Ammon's horn (tissue), 1 donor: ENCODE results near the gene TGDS.

Source experiments
- DNase-seq: peaks from one replicate; pipeline ENCODE4 v3.0.0-alpha.2; 2016; ENCODE audit warnings: low spot score

TGDS gene

GRCh38 chr13:94599877-94600276 lies 3.9 kb upstream of the TGDS start:
- DNase-seq, result no peak

GRCh38 chr13:94598281-94598680 lies 2.3 kb upstream of the TGDS start:
- no peak for DNase-seq

GRCh38 chr13:94596575-94596971 lies 621 bp upstream of the TGDS start:
- DNase-seq, result no peak

GRCh38 chr13:94595001-94595949 lies 677 bp downstream of the TGDS start:
- DNase-seq, result peak; percentile 19

- DNase-seq, result no peak
These were observed 5.2 kb downstream of the TGDS start for GRCh38 chr13:94590744-94591143.

- DNase-seq, result no peak
These were observed 7.4 kb downstream of the TGDS start for GRCh38 chr13:94588541-94588940.

- no peak for DNase-seq
These were observed 9.6 kb downstream of the TGDS start for GRCh38 chr13:94586371-94586770.

- DNase-seq, result no peak
These were observed 10.3 kb downstream of the TGDS start for GRCh38 chr13:94585543-94586101.

- no peak for DNase-seq
These were observed 12.0 kb downstream of the TGDS start for GRCh38 chr13:94583926-94584325.

GRCh38 chr13:94579063-94579462 lies 16.9 kb downstream of the TGDS start:
- no peak for DNase-seq

GRCh38 chr13:94569615-94570014 lies 26.3 kb downstream of the TGDS start:
- DNase-seq, result no peak

- no peak for DNase-seq
These were observed 27.5 kb downstream of the TGDS start for GRCh38 chr13:94568443-94568842.

GRCh38 chr13:94567581-94567980 lies 28.4 kb downstream of the TGDS start:
- DNase-seq, result no peak

GRCh38 chr13:94561126-94561525 lies 34.8 kb downstream of the TGDS start:
- DNase-seq, result no peak

GRCh38 chr13:94560116-94560515 lies 35.8 kb downstream of the TGDS start:
- DNase-seq, result no peak

- DNase-seq, result no peak
These were observed 36.6 kb downstream of the TGDS start for GRCh38 chr13:94559222-94559795.

GRCh38 chr13:94558716-94559115 lies 37.2 kb downstream of the TGDS start:
- DNase-seq, result no peak

GRCh38 chr13:94557684-94558235 lies 38.2 kb downstream of the TGDS start:
- no peak for DNase-seq

GRCh38 chr13:94556621-94557020 lies 39.3 kb downstream of the TGDS start:
- no peak for DNase-seq

GRCh38 chr13:94556041-94556440 lies 39.9 kb downstream of the TGDS start:
- DNase-seq, result no peak

- no peak for DNase-seq
These were observed 42.2 kb downstream of the TGDS start for GRCh38 chr13:94553766-94554165.

- DNase-seq, result no peak
These were observed 43.9 kb downstream of the TGDS start for GRCh38 chr13:94552095-94552494.
